ENCODE data around the gene RAC3. TPM values are rescaled to one million over a fixed set of nuclear protein-coding genes. Genes with fewer than 3 reads are reported as not detected.

The RAC3 gene
- total RNA-seq, 2 experiments from 2014 or later: 12.9 to 13.1 TPM

GRCh38 chr17:82016875-82017459 is 14.5 kb upstream of the RAC3 start:
- peaks cover 14% of the 10 kb centered on the region for H3K4me1 Mint-ChIP-seq (ENCODE audit: low read depth)
- ChIA-PET POLR2A (interaction anchor here (1.0 kb wide), 1 partner anchor 125 kb away, joined by 3 read pairs; no protein-coding TSS in a partner anchor), CTCF (interaction anchor here (2.7 kb wide), 1 partner anchor 57 kb away, joined by 14 read pairs; no protein-coding TSS in a partner anchor)
- H3K27ac Mint-ChIP-seq: no peak overlapping the region
- no peaks in the 10 kb centered on the region for H3K9me3 Mint-ChIP-seq (ENCODE audit: insufficient read depth)
- DNase-seq (no peak), ATAC-seq (no peak)
- no peaks in the 10 kb centered on the region for H3K27me3 Mint-ChIP-seq (ENCODE audit: low read depth)
- H3K36me3 Mint-ChIP-seq (ENCODE audit: low read depth): peaks cover 9% of the 10 kb centered on the region
- H3K4me3 Mint-ChIP-seq: no peak overlapping the region

DNA sequence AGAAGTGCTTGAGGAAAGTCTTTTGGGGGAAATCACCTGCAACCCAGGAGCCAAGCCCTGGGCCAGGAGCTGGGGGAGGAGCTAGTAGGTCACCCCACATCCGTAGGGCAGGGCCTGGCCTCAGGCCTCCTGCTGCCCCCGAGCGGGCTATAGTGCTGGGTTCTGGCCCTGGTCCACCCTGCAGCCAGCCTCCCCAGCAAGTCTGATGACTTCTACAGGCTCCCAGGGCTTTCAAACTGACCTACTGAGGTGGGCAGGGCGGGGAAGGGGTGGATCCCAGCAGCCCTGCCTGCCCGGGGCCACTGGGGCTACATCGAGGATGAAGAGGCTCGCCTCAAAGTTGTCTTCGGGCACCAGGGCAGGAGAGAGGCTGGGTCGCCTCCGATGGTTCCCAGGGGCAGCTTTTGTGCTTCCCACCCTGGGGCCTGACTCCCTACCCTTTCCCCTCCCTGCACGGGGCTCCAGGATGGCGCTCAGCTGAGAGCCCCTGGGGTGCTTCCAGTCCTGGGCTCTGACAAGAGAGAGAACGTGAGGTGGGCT is 13.8 kb upstream of the RAC3 start:
- no peaks in the 10 kb centered on the region for H3K9me3 Mint-ChIP-seq (ENCODE audit: insufficient read depth)
- POLR2A ChIA-PET: interaction anchor here (0.6 to 0.8 kb wide), 2 partner anchors 8 to 41 kb away, joined by 3 read pairs; no protein-coding TSS in a partner anchor
- no peak overlapping the region for H3K27ac Mint-ChIP-seq
- peaks cover 9% of the 10 kb centered on the region for H3K36me3 Mint-ChIP-seq (ENCODE audit: low read depth)
- CTCF ChIA-PET: interaction anchor here (2.7 kb wide), 1 partner anchor 58 kb away, joined by 14 read pairs; no protein-coding TSS in a partner anchor
- H3K4me1 Mint-ChIP-seq (ENCODE audit: low read depth): peaks cover 14% of the 10 kb centered on the region
- no peak for ATAC-seq
- no peaks in the 10 kb centered on the region for H3K27me3 Mint-ChIP-seq (ENCODE audit: low read depth)
- no peak overlapping the region for H3K4me3 Mint-ChIP-seq
- DNase-seq: no peak

GRCh38 chr17:82018152-82018988 is 13.1 kb upstream of the RAC3 start:
- ATAC-seq (no peak), DNase-seq (no peak)
- H3K4me3 Mint-ChIP-seq: no peak overlapping the region
- peaks cover 14% of the 10 kb centered on the region for H3K4me1 Mint-ChIP-seq (ENCODE audit: low read depth)
- no peaks in the 10 kb centered on the region for H3K27me3 Mint-ChIP-seq (ENCODE audit: low read depth)
- ChIA-PET POLR2A (interaction anchor here (0.6 to 0.8 kb wide), 2 partner anchors 9 to 42 kb away, joined by 3 read pairs; no protein-coding TSS in a partner anchor), CTCF (interaction anchor here (1.7 to 6.1 kb wide), 3 partner anchors 58 to 68 kb away, joined by 4 to 138 read pairs (median 14); partner anchors contain the start of gene NOTUM)
- H3K9me3 Mint-ChIP-seq (ENCODE audit: insufficient read depth): no peaks in the 10 kb centered on the region
- H3K27ac Mint-ChIP-seq: no peak overlapping the region
- H3K36me3 Mint-ChIP-seq (ENCODE audit: low read depth): peaks cover 9% of the 10 kb centered on the region

DNA sequence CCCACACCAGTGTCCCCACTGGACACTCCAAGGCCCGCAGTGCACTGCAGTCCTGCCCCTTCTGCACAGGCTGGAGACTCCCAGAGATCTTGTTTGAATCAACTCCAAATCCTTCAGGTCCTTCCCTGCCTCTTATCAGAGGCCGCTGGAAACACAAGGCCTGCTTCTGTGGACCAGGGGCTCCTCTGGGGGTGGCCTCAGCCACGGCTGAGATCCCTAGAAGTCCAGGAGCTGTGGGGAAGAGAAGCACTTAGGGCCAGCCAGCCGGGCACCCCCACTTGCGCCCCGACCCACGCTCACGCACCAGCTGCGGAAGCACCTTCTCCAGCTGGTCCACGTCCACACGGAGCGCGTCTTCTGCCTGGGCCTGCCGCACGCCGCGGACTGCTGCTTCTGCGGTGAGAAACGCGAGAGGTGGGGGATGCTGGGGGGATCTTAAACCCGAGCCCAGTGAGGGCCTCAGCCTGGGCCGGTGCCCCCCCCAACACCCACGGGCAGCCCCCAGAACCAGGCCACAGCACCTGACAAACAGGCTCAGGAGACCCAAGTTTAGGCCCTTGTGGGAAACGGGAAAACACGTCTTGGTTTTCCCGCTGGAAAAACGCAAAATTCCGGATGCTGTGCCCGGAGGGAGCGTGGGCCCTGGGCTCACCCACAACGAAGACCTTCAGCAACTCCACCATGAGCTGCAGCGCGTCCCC is 12.3 kb upstream of the RAC3 start:
- Mint-ChIP-seq H3K36me3 (ENCODE audit: low read depth) (peaks cover 9% of the 10 kb centered on the region), H3K27ac (no peak overlapping the region), H3K27me3 (ENCODE audit: low read depth) (no peaks in the 10 kb centered on the region), H3K4me3 (no peak overlapping the region), H3K9me3 (ENCODE audit: insufficient read depth) (no peaks in the 10 kb centered on the region), H3K4me1 (ENCODE audit: low read depth) (peaks cover 18% of the 10 kb centered on the region)
- POLR2A ChIA-PET: interaction anchor here (0.9 kb wide), 1 partner anchor 10 kb away, joined by 3 read pairs; no protein-coding TSS in a partner anchor
- DNase-seq (no peak), ATAC-seq (no peak)
- CTCF ChIA-PET: interaction anchor here (0.6 to 6.1 kb wide), 22 partner anchors 8 to 179 kb away, joined by 3 to 138 read pairs (median 4); partner anchors contain the start of genes DCXR, MAFG, NOTUM and PYCR1

DNA sequence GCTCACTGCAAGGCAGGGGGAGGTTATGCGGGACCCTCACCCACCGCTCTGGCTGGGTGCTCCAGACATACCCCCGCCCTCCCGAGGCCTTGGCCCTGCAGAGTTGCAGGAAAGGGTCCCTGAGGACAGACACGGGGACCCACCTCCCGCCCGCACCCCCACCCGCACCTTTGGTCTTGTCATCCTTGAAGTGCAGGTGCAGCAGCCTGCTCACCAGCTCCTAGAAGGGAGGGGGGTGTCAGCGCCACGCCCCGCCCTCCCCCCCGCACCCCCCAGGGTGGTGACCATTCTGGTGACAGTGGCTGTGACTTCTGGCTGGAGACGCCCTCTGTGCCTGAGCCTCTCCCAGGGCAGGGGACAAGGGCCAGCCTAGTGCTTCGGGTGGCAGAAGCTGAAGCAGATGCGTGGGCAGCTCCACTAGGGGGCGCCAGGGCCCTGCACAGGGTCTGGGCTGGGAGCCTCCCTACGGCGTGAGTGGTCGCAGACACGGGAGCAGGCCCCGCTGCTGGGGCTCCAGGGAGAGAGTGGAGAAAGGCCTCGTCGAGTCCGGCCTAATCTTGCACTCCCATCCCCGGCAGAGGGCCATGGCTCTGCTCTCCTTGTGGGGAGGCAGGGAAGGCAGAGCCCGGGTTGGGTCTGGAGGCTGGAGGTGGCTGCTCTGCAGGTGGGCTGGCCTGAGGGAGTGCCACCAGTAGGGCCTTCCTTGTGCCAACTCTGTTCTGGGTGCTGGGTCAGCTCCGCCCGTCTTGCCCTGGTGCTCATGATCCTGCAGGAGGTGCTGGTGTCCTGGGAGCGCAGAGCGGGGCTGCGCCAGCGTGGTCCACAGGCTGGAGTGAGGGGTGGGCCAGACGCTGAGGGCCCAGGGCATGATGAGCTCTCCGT is 11.5 kb upstream of the RAC3 start:
- Mint-ChIP-seq H3K4me1 (ENCODE audit: low read depth) (peaks cover 21% of the 10 kb centered on the region), H3K27ac (no peak overlapping the region), H3K9me3 (ENCODE audit: insufficient read depth) (no peaks in the 10 kb centered on the region), H3K27me3 (ENCODE audit: low read depth) (no peaks in the 10 kb centered on the region), H3K36me3 (ENCODE audit: low read depth) (peaks cover 9% of the 10 kb centered on the region), H3K4me3 (peak overlapping the region; percentile 15)
- CTCF ChIA-PET: interaction anchor here (0.6 to 6.1 kb wide), 27 partner anchors 9 to 351 kb away, joined by 3 to 138 read pairs (median 4); partner anchors contain the start of genes DCXR, MAFG, NOTUM and PYCR1
- POLR2A ChIA-PET: interaction anchor here (0.7 to 0.9 kb wide), 2 partner anchors 11 to 130 kb away, joined by 3 read pairs; no protein-coding TSS in a partner anchor
- peak; percentile 76 for DNase-seq
- ATAC-seq: no peak

- peaks cover 11% of the 10 kb centered on the region for H3K36me3 Mint-ChIP-seq (ENCODE audit: low read depth)
- peak overlapping the region; percentile 89 for H3K4me3 Mint-ChIP-seq
- H3K27me3 Mint-ChIP-seq (ENCODE audit: low read depth): no peaks in the 10 kb centered on the region
- H3K9me3 Mint-ChIP-seq (ENCODE audit: insufficient read depth): no peaks in the 10 kb centered on the region
- peaks cover 25% of the 10 kb centered on the region for H3K4me1 Mint-ChIP-seq (ENCODE audit: low read depth)
- POLR2A ChIA-PET: interaction anchor here (0.7 to 1.8 kb wide), 3 partner anchors 61 to 131 kb away, joined by 3 to 12 read pairs (median 3); partner anchors contain the start of gene MAFG
- no peak overlapping the region for H3K27ac Mint-ChIP-seq
- DNase-seq (no peak), ATAC-seq (no peak)
- CTCF ChIA-PET: interaction anchor here (0.7 to 6.1 kb wide), 24 partner anchors 9 to 350 kb away, joined by 3 to 138 read pairs (median 4); partner anchors contain the start of genes DCXR, MAFG, NOTUM and PYCR1
Observed at GRCh38 chr17:82020572-82021106, 10.8 kb upstream of the RAC3 start.

GRCh38 chr17:82021107-82021899 is 10.2 kb upstream of the RAC3 start:
- Mint-ChIP-seq H3K4me3 (peak overlapping the region; percentile 89), H3K4me1 (ENCODE audit: low read depth) (peaks cover 29% of the 10 kb centered on the region), H3K27ac (peak overlapping the region; percentile 83), H3K36me3 (ENCODE audit: low read depth) (peaks cover 14% of the 10 kb centered on the region), H3K27me3 (ENCODE audit: low read depth) (no peaks in the 10 kb centered on the region), H3K9me3 (ENCODE audit: insufficient read depth) (no peaks in the 10 kb centered on the region)
- CTCF ChIA-PET: interaction anchor here (1.0 to 6.1 kb wide), 14 partner anchors 9 to 350 kb away, joined by 3 to 138 read pairs (median 6); partner anchors contain the start of genes DCXR, MAFG, NOTUM and RAC3
- POLR2A ChIA-PET: interaction anchor here (0.9 to 2.8 kb wide), 5 partner anchors 10 to 94 kb away, joined by 3 to 12 read pairs (median 4); partner anchors contain the start of genes DCXR and MAFG
- ATAC-seq (no peak), DNase-seq (peak; percentile 77)

- peak overlapping the region; percentile 83 for H3K27ac Mint-ChIP-seq
- no peaks in the 10 kb centered on the region for H3K27me3 Mint-ChIP-seq (ENCODE audit: low read depth)
- no peaks in the 10 kb centered on the region for H3K9me3 Mint-ChIP-seq (ENCODE audit: insufficient read depth)
- H3K4me3 Mint-ChIP-seq: peak overlapping the region; percentile 89
- POLR2A ChIA-PET: interaction anchor here (0.7 to 2.8 kb wide), 5 partner anchors 11 to 62 kb away, joined by 3 to 12 read pairs (median 4); partner anchors contain the start of gene DCXR
- ATAC-seq (no peak), DNase-seq (no peak)
- peaks cover 35% of the 10 kb centered on the region for H3K4me1 Mint-ChIP-seq (ENCODE audit: low read depth)
- peaks cover 14% of the 10 kb centered on the region for H3K36me3 Mint-ChIP-seq (ENCODE audit: low read depth)
- CTCF ChIA-PET: interaction anchor here (1.0 to 6.1 kb wide), 8 partner anchors 9 to 152 kb away, joined by 3 to 138 read pairs (median 15); partner anchors contain the start of genes DCXR, MAFG, NOTUM and RAC3
Observed at GRCh38 chr17:82021900-82022309, 9.6 kb upstream of the RAC3 start.

DNA sequence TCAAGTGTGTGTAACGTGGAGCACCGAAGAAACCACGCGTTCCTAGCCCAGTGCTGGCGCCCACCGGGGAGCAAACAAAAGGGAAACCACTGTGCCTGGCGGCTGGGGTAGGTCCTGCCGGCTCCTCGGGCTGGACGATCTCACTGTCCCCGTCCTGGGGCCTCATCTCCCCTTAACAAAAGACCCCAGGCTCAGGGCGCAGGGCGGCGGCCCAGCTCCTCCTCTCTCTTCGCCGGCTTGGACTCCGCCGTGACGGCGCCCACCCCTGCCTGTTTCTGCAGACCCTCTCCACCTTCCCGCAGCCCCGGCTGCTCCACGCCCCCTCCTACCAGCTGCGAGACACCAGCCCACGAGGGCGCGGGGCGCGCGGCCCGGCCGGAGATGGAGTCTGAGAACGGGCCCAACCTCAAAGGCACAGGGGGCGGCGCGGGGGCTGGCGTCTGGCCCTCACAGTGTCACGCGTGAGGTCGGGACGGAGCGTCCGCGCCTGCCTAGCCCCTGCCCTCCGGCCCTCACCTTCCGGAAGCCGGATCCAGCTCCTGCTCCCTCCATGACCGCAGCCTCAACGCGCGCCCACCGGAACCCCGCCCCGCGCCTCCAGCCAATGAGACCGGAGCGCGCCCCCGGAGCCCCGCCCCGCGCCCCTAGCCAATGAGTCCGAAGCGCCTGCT is 9.0 kb upstream of the RAC3 start, which contains the start of gene CENPX:
Gene CENPX (minus strand): TSS at position 569 of the 671 bp plus-strand sequence. CDS start 17 bp downstream, at position 552.
- Mint-ChIP-seq H3K36me3 (ENCODE audit: low read depth) (peaks cover 17% of the 10 kb centered on the region), H3K9me3 (ENCODE audit: insufficient read depth) (no peaks in the 10 kb centered on the region), H3K4me3 (peak within 1 kb of the TSS; percentile 89), H3K4me1 (ENCODE audit: low read depth) (peaks cover 40% of the 10 kb centered on the region), H3K27me3 (ENCODE audit: low read depth) (no peaks in the 10 kb centered on the region), H3K27ac (peak within 1 kb of the TSS; percentile 83)
- ChIA-PET POLR2A (interaction anchor here (0.6 to 2.8 kb wide), 7 partner anchors 11 to 348 kb away, joined by 3 to 12 read pairs (median 4); partner anchors contain the start of gene DCXR), CTCF (interaction anchor here (0.7 to 6.1 kb wide), 10 partner anchors 8 to 133 kb away, joined by 3 to 138 read pairs (median 8); partner anchors contain the start of genes DCXR, MAFG, NOTUM and RAC3)
- ATAC-seq (no peak), DNase-seq (peak; percentile 43)

Measured in activated CD8-positive, alpha-beta T cell treated with anti-CD3 and anti-CD28 coated beads, Interleukin-2, amount 10 ng/mL, durations not matched to agents 7 days and 5 days (primary cell).